Measurements from ENCODE around the gene HLA-F.

DNA sequence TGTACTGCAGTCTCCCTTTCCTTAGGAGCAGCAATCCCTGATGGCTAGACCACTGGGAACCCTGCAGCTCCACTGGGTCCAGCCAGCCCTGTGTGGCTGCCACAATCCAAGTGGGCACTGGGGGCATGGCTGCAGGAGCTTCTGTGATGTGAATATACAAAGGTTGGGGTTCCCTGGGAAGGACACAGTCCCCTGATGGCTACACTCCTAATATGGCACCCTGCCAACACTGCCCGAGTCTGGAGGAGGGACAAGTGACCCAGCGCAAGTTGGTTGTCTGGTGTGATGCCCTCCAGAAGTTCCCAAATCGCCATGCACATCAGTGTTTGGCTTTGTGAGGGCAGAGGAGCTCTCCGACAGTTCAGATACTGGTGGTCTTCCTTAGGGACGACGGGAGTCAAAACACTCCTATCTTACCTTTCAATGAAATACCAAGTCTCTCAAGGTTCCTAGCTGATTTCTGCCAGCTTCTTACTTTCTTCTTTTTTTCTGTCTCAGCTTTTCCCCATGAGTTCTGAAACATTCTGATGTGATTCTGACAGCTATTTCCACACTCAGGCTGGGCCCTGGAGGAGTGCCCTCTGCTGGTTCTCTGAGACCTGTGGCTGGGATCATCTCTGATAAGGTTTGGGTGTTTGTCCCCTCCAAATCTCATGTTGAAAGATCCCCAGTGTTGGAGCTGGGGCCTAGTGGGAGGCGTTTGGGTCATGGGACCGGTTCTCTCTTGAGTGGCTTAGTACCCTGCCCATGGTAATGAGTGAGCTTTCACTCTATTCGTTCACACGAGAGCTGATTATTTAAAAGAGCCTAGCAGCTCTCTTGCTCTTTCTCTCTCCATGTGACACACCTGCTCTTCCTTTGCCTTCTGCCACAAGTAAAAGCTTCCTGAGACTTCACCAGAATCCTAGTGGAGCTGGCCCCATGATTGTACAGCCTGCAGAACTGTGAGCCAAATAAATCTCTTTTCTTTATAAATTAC is 26.8 kb upstream of the HLA-F start:
- TF ChIP-seq, protein P1, sequence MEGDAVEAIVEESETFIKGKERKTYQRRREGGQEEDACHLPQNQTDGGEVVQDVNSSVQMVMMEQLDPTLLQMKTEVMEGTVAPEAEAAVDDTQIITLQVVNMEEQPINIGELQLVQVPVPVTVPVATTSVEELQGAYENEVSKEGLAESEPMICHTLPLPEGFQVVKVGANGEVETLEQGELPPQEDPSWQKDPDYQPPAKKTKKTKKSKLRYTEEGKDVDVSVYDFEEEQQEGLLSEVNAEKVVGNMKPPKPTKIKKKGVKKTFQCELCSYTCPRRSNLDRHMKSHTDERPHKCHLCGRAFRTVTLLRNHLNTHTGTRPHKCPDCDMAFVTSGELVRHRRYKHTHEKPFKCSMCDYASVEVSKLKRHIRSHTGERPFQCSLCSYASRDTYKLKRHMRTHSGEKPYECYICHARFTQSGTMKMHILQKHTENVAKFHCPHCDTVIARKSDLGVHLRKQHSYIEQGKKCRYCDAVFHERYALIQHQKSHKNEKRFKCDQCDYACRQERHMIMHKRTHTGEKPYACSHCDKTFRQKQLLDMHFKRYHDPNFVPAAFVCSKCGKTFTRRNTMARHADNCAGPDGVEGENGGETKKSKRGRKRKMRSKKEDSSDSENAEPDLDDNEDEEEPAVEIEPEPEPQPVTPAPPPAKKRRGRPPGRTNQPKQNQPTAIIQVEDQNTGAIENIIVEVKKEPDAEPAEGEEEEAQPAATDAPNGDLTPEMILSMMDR (IDR thresholded peaks at IDR 0.05; ENCODE audit: low read length) = peak; percentile 48
- no peak for TF ChIP-seq EZH2 (optimal IDR thresholded peaks at IDR 0.05; ENCODE audit: low read depth, low read length)
